ENCODE data around the gene ANKRD24. TPM values are rescaled to one million over a fixed set of nuclear protein-coding genes. Genes with fewer than 3 reads are reported as not detected.
A peak's percentile ranks its signal among the peaks of the same experiment; 100 is the strongest.
"Not testable (repeated sequence)": the region's sequence is repeated elsewhere in the genome, so short reads cannot be mapped to it uniquely, and the experiment has no call there.

ANKRD24 gene
- total RNA-seq, 1 experiment from 2014 or later: 2.4 TPM

DNA sequence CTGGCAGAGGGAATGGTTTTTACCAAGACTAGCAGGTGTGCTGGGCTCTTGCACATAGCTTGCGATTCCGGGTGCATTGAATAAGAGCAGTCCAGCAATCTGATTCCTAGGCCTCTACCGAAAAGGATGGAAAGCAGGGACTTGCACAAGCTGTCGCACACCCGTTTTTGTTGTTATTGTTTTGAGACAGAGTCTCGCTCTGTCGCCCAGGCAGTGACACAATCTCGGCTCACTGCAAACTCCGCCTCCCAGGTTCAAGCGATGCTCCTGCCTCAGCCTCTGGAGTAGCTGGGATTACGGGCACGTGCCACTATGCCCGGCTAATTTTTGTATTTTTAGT lies 52.3 kb downstream of the ANKRD24 start:
- no peak for DNase-seq
- H4K8ac ChIP-seq (replicated peaks; ENCODE audit: insufficient read length, low read depth, low read length): no peak overlapping the region
- H3K18ac ChIP-seq (ENCODE audit: insufficient read length, low read depth, low read length): no peak overlapping the region
- H3K14ac ChIP-seq (ENCODE audit: insufficient read depth, low read length): no peak overlapping the region
- H3T11ph ChIP-seq (ENCODE audit: low read length): no peak overlapping the region
- no peak overlapping the region for H3K9ac ChIP-seq (ENCODE audit: extremely low read depth, insufficient read length, low read length)
- no peaks in the 10 kb centered on the region for H3K9me3 ChIP-seq (ENCODE audit: control insufficient read depth, low read depth, low read length)
- no peaks in the 10 kb centered on the region for H3K4me1 ChIP-seq (ENCODE audit: insufficient read depth, low read length)
- no peak overlapping the region for H4K5ac ChIP-seq (ENCODE audit: insufficient read length, low read depth, low read length)
- peaks cover 3% of the 10 kb centered on the region for H3K23me2 ChIP-seq (ENCODE audit: insufficient read length, low read depth, low read length, poor library complexity, severe bottlenecking)
- TF ChIP-seq, protein P1, sequence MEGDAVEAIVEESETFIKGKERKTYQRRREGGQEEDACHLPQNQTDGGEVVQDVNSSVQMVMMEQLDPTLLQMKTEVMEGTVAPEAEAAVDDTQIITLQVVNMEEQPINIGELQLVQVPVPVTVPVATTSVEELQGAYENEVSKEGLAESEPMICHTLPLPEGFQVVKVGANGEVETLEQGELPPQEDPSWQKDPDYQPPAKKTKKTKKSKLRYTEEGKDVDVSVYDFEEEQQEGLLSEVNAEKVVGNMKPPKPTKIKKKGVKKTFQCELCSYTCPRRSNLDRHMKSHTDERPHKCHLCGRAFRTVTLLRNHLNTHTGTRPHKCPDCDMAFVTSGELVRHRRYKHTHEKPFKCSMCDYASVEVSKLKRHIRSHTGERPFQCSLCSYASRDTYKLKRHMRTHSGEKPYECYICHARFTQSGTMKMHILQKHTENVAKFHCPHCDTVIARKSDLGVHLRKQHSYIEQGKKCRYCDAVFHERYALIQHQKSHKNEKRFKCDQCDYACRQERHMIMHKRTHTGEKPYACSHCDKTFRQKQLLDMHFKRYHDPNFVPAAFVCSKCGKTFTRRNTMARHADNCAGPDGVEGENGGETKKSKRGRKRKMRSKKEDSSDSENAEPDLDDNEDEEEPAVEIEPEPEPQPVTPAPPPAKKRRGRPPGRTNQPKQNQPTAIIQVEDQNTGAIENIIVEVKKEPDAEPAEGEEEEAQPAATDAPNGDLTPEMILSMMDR (conservative IDR thresholded peaks at IDR 0.05): no peak
- H2BK120ac ChIP-seq (ENCODE audit: low read depth, low read length, poor library complexity, severe bottlenecking): no peak overlapping the region
- H4K91ac ChIP-seq (ENCODE audit: insufficient read length, low read depth, low read length): no peak overlapping the region
- no peak overlapping the region for H3K4ac ChIP-seq (ENCODE audit: low read depth, low read length)
- no peak overlapping the region for H3K56ac ChIP-seq (ENCODE audit: insufficient read length, low read depth, low read length)
- H4K20me1 ChIP-seq (ENCODE audit: control insufficient read depth, insufficient read depth, insufficient read length): no peaks in the 10 kb centered on the region
- no peak overlapping the region for H2BK15ac ChIP-seq (ENCODE audit: low read depth, low read length)
- H3K4me2 ChIP-seq (ENCODE audit: insufficient read depth, insufficient read length, low read length): no peak overlapping the region
- peaks cover 3% of the 10 kb centered on the region for H3K27me3 Mint-ChIP-seq (ENCODE audit: low read depth)
- no peak overlapping the region for H2BK20ac ChIP-seq (ENCODE audit: low read depth, low read length, poor library complexity, severe bottlenecking)
- peak overlapping the region in 1 of 3 experiments; percentile 15; a peak in 1 of 7 replicates for H3K27ac Mint-ChIP-seq
- H3K4me3 Mint-ChIP-seq: no peak overlapping the region
- no peaks in the 10 kb centered on the region for H3K27me3 ChIP-seq (ENCODE audit: insufficient read depth, low read length)
- no peak overlapping the region for H3K23ac ChIP-seq (ENCODE audit: insufficient read length, low read depth, low read length)
- no peak overlapping the region for H2AFZ ChIP-seq (ENCODE audit: low read length)
- no peak overlapping the region for H3K27ac ChIP-seq (ENCODE audit: insufficient read length, low read depth, low read length)
- H3K9me3 Mint-ChIP-seq: peaks cover 1 to 5% of the 10 kb centered on the region in 2 experiments; a peak in 2 of 5 replicates
- peaks cover 0 to 5% of the 10 kb centered on the region in 2 experiments; a peak in 2 of 4 replicates for H3K4me1 Mint-ChIP-seq
- no peak overlapping the region for H2BK5ac ChIP-seq (ENCODE audit: insufficient read length, low read length)
- H3K79me1 ChIP-seq (ENCODE audit: insufficient read depth, low read depth, low read length, poor library complexity, severe bottlenecking): no peaks in the 10 kb centered on the region
- H3K36me3 Mint-ChIP-seq (ENCODE audit: insufficient read depth in 1 of 3, low read depth in 3 of 3): no peaks in the 10 kb centered on the region
- no peaks in the 10 kb centered on the region for H3K79me2 ChIP-seq (ENCODE audit: insufficient read depth, low read length)
- H2BK12ac ChIP-seq (ENCODE audit: insufficient read length, low read depth, low read length): no peak overlapping the region
- no peak overlapping the region for H2AK5ac ChIP-seq (ENCODE audit: insufficient read length, low read length)
- WGBS (ENCODE audit: extremely low coverage, insufficient read length, low lambda C conversion rate): no CpG with 5 or more reads among the region's 13 CpGs

DNA sequence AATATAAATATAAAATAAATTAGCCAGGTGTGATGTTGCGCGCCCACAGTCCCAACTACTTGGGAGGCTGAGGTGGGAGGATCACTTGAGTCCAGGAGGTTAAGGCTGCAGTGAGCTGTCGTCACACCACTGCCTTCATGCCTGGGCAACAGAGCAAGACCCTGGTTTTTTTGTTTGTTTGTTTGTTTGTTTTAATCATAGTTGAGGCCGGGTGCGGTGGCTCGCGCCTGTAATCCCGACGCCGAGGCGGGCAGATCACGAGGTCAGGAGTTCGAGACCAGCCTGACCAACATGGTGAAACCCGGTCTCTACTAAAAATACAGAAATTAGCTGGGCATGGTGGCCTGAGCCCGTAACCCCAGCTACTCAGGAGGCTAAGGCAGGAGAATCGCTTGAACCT lies 55.0 kb downstream of the ANKRD24 start:
- no CpG with 5 or more reads among the region's 16 CpGs for WGBS (ENCODE audit: extremely low coverage, insufficient read length, low lambda C conversion rate)
- not testable (repeated sequence) for H3K23ac ChIP-seq (ENCODE audit: insufficient read length, low read depth, low read length); H3K4me2 ChIP-seq (ENCODE audit: insufficient read depth, insufficient read length, low read length); H2BK15ac ChIP-seq (ENCODE audit: low read depth, low read length); H2BK5ac ChIP-seq (ENCODE audit: insufficient read length, low read length); H4K91ac ChIP-seq (ENCODE audit: insufficient read length, low read depth, low read length); H2BK20ac ChIP-seq (ENCODE audit: low read depth, low read length, poor library complexity, severe bottlenecking); DNase-seq; H3T11ph ChIP-seq (ENCODE audit: low read length); H3K4me1 ChIP-seq (ENCODE audit: insufficient read depth, low read length); H3K79me1 ChIP-seq (ENCODE audit: insufficient read depth, low read depth, low read length, poor library complexity, severe bottlenecking); H3K27ac Mint-ChIP-seq; H3K14ac ChIP-seq (ENCODE audit: insufficient read depth, low read length); H2BK120ac ChIP-seq (ENCODE audit: low read depth, low read length, poor library complexity, severe bottlenecking); H3K4me1 Mint-ChIP-seq; H3K56ac ChIP-seq (ENCODE audit: insufficient read length, low read depth, low read length); H2BK12ac ChIP-seq (ENCODE audit: insufficient read length, low read depth, low read length); H3K18ac ChIP-seq (ENCODE audit: insufficient read length, low read depth, low read length); H3K27ac ChIP-seq (ENCODE audit: insufficient read length, low read depth, low read length); H3K4me3 Mint-ChIP-seq; H2AK5ac ChIP-seq (ENCODE audit: insufficient read length, low read length); H3K9me3 ChIP-seq (ENCODE audit: control insufficient read depth, low read depth, low read length); H3K79me2 ChIP-seq (ENCODE audit: insufficient read depth, low read length); H3K36me3 Mint-ChIP-seq (ENCODE audit: insufficient read depth in 1 of 3, low read depth in 3 of 3); H4K5ac ChIP-seq (ENCODE audit: insufficient read length, low read depth, low read length); H3K4ac ChIP-seq (ENCODE audit: low read depth, low read length); H4K8ac ChIP-seq (replicated peaks; ENCODE audit: insufficient read length, low read depth, low read length); H3K9ac ChIP-seq (ENCODE audit: extremely low read depth, insufficient read length, low read length); H2AFZ ChIP-seq (ENCODE audit: low read length); H3K23me2 ChIP-seq (ENCODE audit: insufficient read length, low read depth, low read length, poor library complexity, severe bottlenecking); H3K27me3 ChIP-seq (ENCODE audit: insufficient read depth, low read length); H4K20me1 ChIP-seq (ENCODE audit: control insufficient read depth, insufficient read depth, insufficient read length)
- peaks cover 10% of the 10 kb centered on the region in 2 experiments; a peak in 4 of 5 replicates for H3K9me3 Mint-ChIP-seq
- peaks cover 15% of the 10 kb centered on the region for H3K27me3 Mint-ChIP-seq (ENCODE audit: low read depth)

Data from H9 (cell line).